ENCODE measurements around the gene ARHGAP42.

- TF ChIP-seq, protein P1, sequence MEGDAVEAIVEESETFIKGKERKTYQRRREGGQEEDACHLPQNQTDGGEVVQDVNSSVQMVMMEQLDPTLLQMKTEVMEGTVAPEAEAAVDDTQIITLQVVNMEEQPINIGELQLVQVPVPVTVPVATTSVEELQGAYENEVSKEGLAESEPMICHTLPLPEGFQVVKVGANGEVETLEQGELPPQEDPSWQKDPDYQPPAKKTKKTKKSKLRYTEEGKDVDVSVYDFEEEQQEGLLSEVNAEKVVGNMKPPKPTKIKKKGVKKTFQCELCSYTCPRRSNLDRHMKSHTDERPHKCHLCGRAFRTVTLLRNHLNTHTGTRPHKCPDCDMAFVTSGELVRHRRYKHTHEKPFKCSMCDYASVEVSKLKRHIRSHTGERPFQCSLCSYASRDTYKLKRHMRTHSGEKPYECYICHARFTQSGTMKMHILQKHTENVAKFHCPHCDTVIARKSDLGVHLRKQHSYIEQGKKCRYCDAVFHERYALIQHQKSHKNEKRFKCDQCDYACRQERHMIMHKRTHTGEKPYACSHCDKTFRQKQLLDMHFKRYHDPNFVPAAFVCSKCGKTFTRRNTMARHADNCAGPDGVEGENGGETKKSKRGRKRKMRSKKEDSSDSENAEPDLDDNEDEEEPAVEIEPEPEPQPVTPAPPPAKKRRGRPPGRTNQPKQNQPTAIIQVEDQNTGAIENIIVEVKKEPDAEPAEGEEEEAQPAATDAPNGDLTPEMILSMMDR (IDR thresholded peaks at IDR 0.05 in 8 of 11, conservative IDR thresholded peaks at IDR 0.05 in 3 of 11), result no peak
- no peak for TF ChIP-seq POLR2A (IDR thresholded peaks at IDR 0.05)
Measured at GRCh38 chr11:100759106-100759505, 72.0 kb downstream of the ARHGAP42 start.

Measured in spleen (tissue), 7 donors.